ENCODE measurements around the gene NCOR2. TPM values are rescaled to one million over a fixed set of nuclear protein-coding genes. Genes with fewer than 3 reads are reported as not detected.

NCOR2 gene
- total and polyA plus RNA-seq, 8 donors, result 27.2 to 292 (median 83.5) TPM

GRCh38 chr12:124595444-124595843 is 28.0 kb upstream of the NCOR2 start:
- DNase-seq, result no peak
- TF ChIP-seq POLR2AphosphoS5 (IDR thresholded peaks at IDR 0.05) (no peak), CTCF (IDR thresholded peaks at IDR 0.05) (no peak), POLR2A (IDR thresholded peaks at IDR 0.05) (no peak), EP300 (IDR thresholded peaks at IDR 0.05) (no peak)
- H3K27ac ChIP-seq, result no peak overlapping the region
- H3K9me3 ChIP-seq, result no peaks in the 10 kb centered on the region
- no peaks in the 10 kb centered on the region for H3K36me3 ChIP-seq
- no peak overlapping the region for H3K4me3 ChIP-seq
- H3K4me1 ChIP-seq, result peaks cover 0 to 14% (median 0%) of the 10 kb centered on the region in 4 donors
- no peaks in the 10 kb centered on the region for H3K27me3 ChIP-seq
- WGBS, 5 donors, result 85 to 91% (median 86%) methylated on average over 4 of the region's 4 CpGs
- intact Hi-C loops (cut with DNase I; ENCODE audit: low total_unique reads), result no loop called here

- DNase-seq, result no peak
- Histone ChIP-seq H3K4me3 (no peak overlapping the region), H3K9me3 (no peaks in the 10 kb centered on the region), H3K4me1 (peaks cover 0 to 14% (median 0%) of the 10 kb centered on the region in 4 donors), H3K27me3 (no peaks in the 10 kb centered on the region), H3K36me3 (no peaks in the 10 kb centered on the region), H3K27ac (no peak overlapping the region)
- TF ChIP-seq EP300 (IDR thresholded peaks at IDR 0.05) (no peak), CTCF (IDR thresholded peaks at IDR 0.05) (no peak), POLR2AphosphoS5 (IDR thresholded peaks at IDR 0.05) (no peak), POLR2A (IDR thresholded peaks at IDR 0.05) (no peak)
- intact Hi-C loops (cut with DNase I; ENCODE audit: low total_unique reads), result no loop called here
- 92 to 98% (median 95%) methylated on average over 6 of the region's 6 CpGs for WGBS, 5 donors
These were observed 27.4 kb upstream of the NCOR2 start for GRCh38 chr12:124594851-124595250.

- WGBS, 5 donors, result 94 to 100% (median 98%) methylated on average over 4 to 5 of the region's 5 CpGs
These were observed 26.5 kb upstream of the NCOR2 start for GRCh38 chr12:124593851-124594401.

GRCh38 chr12:124593176-124593575 is 25.8 kb upstream of the NCOR2 start:
- TF ChIP-seq POLR2A (IDR thresholded peaks at IDR 0.05), result no peak
- TF ChIP-seq EP300 (IDR thresholded peaks at IDR 0.05), result no peak
- TF ChIP-seq POLR2AphosphoS5 (IDR thresholded peaks at IDR 0.05), result no peak
- no peak for TF ChIP-seq CTCF (IDR thresholded peaks at IDR 0.05)
- Histone ChIP-seq H3K4me3 (no peak overlapping the region), H3K9me3 (no peaks in the 10 kb centered on the region), H3K4me1 (peaks cover 0 to 25% (median 0%) of the 10 kb centered on the region in 4 donors), H3K27me3 (no peaks in the 10 kb centered on the region), H3K27ac (no peak overlapping the region), H3K36me3 (no peaks in the 10 kb centered on the region)
- WGBS, 5 donors, result 86 to 92% (median 89%) methylated on average over 12 to 14 of the region's 14 CpGs
- DNase-seq, result no peak
- intact Hi-C loops (cut with DNase I; ENCODE audit: low total_unique reads), result no loop called here

More at GRCh38 chr12:124593851-124594401, 26.5 kb upstream of the NCOR2 start:
- no peaks in the 10 kb centered on the region for H3K9me3 ChIP-seq
- no peaks in the 10 kb centered on the region for H3K36me3 ChIP-seq
- no peak for DNase-seq
- intact Hi-C loops (cut with DNase I; ENCODE audit: low total_unique reads), result no loop called here
- H3K27me3 ChIP-seq, result no peaks in the 10 kb centered on the region
- no peak for TF ChIP-seq EP300 (IDR thresholded peaks at IDR 0.05)
- TF ChIP-seq POLR2AphosphoS5 (IDR thresholded peaks at IDR 0.05), result no peak
- no peak for TF ChIP-seq CTCF (IDR thresholded peaks at IDR 0.05)
- TF ChIP-seq POLR2A (IDR thresholded peaks at IDR 0.05), result no peak
- no peak overlapping the region for H3K27ac ChIP-seq
- peaks cover 0 to 18% (median 0%) of the 10 kb centered on the region in 4 donors for H3K4me1 ChIP-seq
- H3K4me3 ChIP-seq, result no peak overlapping the region
